ENCODE data around the gene CFAP61. TPM values are rescaled to one million over a fixed set of nuclear protein-coding genes. Genes with fewer than 3 reads are reported as not detected.

Gene CFAP61
- total RNA-seq, 4 donors from 2014 or later: 17.1 to 94.8 (median 41.4) TPM

DNA sequence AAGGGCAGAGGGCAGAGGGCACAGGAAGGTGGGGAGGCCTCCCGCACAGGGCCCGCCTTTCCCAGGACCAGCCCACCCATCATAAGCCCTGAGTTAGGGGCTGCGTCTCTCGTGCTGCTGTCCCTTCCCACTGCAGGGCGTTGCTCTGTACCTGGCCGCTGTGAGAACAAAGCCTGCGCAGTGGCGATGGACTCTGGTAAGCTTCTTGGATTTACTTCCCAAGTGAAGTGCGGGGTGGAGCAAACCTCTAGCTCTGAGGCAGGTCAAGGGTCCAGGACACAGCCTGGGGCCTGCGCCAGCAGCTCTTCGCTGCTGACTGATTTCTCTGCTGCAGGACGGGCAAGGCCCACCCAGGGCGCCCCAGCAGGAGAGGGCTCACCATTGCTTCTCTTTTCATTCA lies 339.4 kb downstream of the CFAP61 start:
- H3K27ac ChIP-seq: no peak overlapping the region
- in situ Hi-C loops (cut with MboI; ENCODE audit: low sequenced_read_pairs in 4 of 4): no loop called here
- ATAC-seq (no peak), DNase-seq (no peak)
- no peak overlapping the region for H3K4me3 ChIP-seq
- peaks cover 4 to 33% of the 10 kb centered on the region in 2 donors for H3K36me3 ChIP-seq
- intact Hi-C loops (cut with DNase I; ENCODE audit: low total_unique reads): no loop called here
- no peaks in the 10 kb centered on the region for H3K4me1 ChIP-seq
- H3K27me3 ChIP-seq: no peaks in the 10 kb centered on the region
- TF ChIP-seq POLR2A (IDR thresholded peaks at IDR 0.05): no peak
- TF ChIP-seq, protein P1, sequence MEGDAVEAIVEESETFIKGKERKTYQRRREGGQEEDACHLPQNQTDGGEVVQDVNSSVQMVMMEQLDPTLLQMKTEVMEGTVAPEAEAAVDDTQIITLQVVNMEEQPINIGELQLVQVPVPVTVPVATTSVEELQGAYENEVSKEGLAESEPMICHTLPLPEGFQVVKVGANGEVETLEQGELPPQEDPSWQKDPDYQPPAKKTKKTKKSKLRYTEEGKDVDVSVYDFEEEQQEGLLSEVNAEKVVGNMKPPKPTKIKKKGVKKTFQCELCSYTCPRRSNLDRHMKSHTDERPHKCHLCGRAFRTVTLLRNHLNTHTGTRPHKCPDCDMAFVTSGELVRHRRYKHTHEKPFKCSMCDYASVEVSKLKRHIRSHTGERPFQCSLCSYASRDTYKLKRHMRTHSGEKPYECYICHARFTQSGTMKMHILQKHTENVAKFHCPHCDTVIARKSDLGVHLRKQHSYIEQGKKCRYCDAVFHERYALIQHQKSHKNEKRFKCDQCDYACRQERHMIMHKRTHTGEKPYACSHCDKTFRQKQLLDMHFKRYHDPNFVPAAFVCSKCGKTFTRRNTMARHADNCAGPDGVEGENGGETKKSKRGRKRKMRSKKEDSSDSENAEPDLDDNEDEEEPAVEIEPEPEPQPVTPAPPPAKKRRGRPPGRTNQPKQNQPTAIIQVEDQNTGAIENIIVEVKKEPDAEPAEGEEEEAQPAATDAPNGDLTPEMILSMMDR (IDR thresholded peaks at IDR 0.05 in 4 of 5, conservative IDR thresholded peaks at IDR 0.05 in 1 of 5): no peak
- no peaks in the 10 kb centered on the region for H3K9me3 ChIP-seq

DNA sequence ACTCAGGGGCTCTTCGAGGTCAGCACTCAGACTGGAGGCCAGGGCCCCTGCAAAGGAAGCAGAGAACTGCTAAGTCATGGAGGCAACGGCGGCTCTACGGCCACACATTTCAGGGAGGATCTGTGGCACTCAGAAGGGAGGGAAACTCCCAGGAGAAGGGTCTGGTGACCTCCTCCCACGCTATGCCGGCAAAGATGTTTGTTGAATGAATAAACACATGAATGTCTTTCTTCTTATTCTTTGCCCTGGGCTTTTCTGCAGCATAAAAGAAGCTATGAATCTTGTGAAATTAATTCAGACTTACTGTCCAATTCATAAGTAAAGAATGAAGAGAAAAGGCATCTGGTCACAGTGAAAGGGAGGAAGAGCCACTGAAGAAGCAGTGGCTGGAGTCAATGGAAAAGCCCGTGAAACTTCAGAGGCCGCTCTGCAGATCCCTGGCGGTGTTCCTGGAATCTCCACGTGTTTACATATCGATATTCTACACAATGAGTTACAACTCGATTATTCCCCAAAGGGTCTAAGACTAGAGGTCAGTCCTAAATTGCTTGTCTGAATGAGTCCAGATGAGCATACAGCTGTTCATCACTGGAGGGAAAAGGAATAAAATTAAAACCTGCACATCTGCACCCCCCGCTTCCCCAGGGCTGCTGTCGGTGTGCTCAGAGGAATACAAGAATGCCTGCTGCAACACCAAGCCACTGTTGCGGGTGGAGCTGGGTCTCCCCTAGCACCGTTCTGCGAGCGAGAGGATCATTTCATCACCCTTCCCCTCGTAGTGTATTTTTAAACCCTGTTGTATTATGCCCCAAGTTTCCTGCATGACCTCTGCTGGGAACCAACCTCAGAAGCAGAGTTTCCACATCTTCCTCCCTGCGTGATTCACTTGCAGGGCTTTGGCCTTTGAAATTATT lies 341.1 kb downstream of the CFAP61 start:
- no peak for DNase-seq
- no peaks in the 10 kb centered on the region for H3K27me3 ChIP-seq
- no peak for TF ChIP-seq POLR2A (IDR thresholded peaks at IDR 0.05)
- TF ChIP-seq, protein P1 (IDR thresholded peaks at IDR 0.05 in 4 of 5, conservative IDR thresholded peaks at IDR 0.05 in 1 of 5): no peak
- no peaks in the 10 kb centered on the region for H3K9me3 ChIP-seq
- peaks cover 4 to 33% of the 10 kb centered on the region in 2 donors for H3K36me3 ChIP-seq
- no peak overlapping the region for H3K27ac ChIP-seq
- ATAC-seq: no peak
- intact Hi-C loops (cut with DNase I; ENCODE audit: low total_unique reads) (no loop called here), in situ Hi-C loops (cut with MboI; ENCODE audit: low sequenced_read_pairs in 4 of 4) (no loop called here)
- no peak overlapping the region for H3K4me3 ChIP-seq
- H3K4me1 ChIP-seq: no peaks in the 10 kb centered on the region

DNA sequence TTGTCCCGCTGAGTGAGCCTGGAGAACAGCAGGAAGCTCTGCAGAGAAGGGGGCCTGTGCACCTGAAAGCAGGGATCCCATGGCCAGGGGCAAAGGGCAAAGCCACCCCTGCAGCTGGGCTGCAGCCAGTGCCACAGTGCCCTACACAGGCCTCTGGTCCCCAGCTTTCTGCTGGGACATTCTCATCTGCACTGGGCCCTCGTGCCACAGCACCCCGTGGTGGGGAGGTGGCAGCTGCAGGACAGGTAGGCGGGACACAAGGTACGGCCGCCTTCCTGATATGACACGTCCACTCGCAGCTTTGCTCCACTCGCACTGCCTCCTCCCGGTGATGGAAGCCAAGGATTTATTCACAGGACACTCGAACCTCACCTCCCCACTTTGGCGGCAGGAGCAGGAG lies 342.8 kb downstream of the CFAP61 start:
- TF ChIP-seq, protein P1 (IDR thresholded peaks at IDR 0.05 in 4 of 5, conservative IDR thresholded peaks at IDR 0.05 in 1 of 5): no peak
- TF ChIP-seq POLR2A (IDR thresholded peaks at IDR 0.05): no peak
- DNase-seq (no peak), ATAC-seq (no peak)
- in situ Hi-C loops (cut with MboI; ENCODE audit: low sequenced_read_pairs in 4 of 4): no loop called here
- H3K36me3 ChIP-seq: peaks cover 4 to 27% of the 10 kb centered on the region in 2 donors
- no peaks in the 10 kb centered on the region for H3K4me1 ChIP-seq
- intact Hi-C loops (cut with DNase I; ENCODE audit: low total_unique reads): no loop called here
- no peaks in the 10 kb centered on the region for H3K9me3 ChIP-seq
- H3K27ac ChIP-seq: no peak overlapping the region
- no peaks in the 10 kb centered on the region for H3K27me3 ChIP-seq
- H3K4me3 ChIP-seq: no peak overlapping the region

DNA sequence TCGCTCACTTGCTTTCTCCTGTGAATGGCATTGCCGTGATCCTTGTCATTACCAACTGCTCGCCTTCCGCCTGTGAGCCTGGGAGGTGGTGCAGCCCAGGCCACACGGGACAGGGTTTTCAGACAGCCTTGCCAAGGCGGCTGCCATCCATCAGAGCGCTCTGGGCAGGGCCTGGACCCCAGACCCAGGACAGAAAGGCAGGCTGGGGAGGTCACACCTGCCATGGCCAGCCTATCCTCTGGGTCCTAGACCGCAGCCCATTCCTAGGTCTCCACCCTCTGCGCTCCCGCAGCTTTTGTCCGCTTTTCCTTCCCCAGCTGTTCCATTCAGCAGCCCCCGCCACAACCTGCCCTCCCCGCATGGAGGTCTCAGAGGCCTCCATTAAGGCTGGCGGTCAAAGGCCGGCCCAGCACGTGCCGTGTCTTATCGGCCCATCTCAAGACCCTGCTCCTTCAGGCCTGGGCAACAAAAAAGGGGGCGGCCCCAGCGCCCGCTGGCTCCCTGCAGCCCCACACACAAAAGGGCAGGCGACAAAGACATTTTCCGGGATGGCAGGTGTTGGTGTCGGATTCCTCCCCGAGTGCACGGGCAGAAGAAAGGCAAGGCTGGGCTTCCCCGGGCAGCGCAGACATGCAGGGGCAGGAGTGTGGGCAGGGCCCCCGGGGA lies 343.7 kb downstream of the CFAP61 start:
- ATAC-seq (no peak), DNase-seq (no peak)
- Histone ChIP-seq H3K27me3 (no peaks in the 10 kb centered on the region), H3K4me1 (no peaks in the 10 kb centered on the region), H3K4me3 (no peak overlapping the region), H3K27ac (no peak overlapping the region), H3K36me3 (peaks cover 4 to 27% of the 10 kb centered on the region in 2 donors), H3K9me3 (no peaks in the 10 kb centered on the region)
- intact Hi-C loops (cut with DNase I; ENCODE audit: low total_unique reads): no loop called here
- in situ Hi-C loops (cut with MboI; ENCODE audit: low sequenced_read_pairs in 4 of 4): no loop called here
- TF ChIP-seq POLR2A (IDR thresholded peaks at IDR 0.05): no peak
- TF ChIP-seq, protein P1 (IDR thresholded peaks at IDR 0.05 in 4 of 5, conservative IDR thresholded peaks at IDR 0.05 in 1 of 5): no peak
